ENCODE data around the gene XYLT2.

The XYLT2 gene

DNA sequence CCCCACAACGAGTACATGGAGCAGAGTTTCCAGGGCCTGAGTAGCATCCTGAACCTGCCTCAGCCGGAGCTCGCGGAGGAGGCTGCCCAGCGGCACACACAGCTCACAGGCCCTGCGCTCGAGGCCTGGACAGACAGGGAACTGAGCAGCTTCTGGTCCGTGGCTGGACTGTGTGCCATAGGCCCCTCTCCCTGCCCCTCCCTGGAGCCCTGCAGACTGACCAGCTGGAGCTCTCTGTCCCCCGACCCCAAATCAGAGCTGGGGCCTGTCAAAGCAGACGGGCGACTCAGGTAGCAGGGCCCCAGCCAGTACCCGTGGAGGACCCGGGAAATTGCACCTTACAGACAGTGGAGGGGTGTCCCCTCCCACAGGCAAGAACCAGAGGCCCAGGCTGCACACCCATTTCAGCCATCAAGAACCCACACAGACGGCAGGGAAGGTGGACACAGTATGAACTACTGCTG lies 14.1 kb downstream of the XYLT2 start:
- no peaks in the 10 kb centered on the region for H3K9me3 Mint-ChIP-seq
- no peaks in the 10 kb centered on the region for H3K27me3 Mint-ChIP-seq
- H3K4me3 Mint-ChIP-seq, result no peak overlapping the region
- ATAC-seq (replicated peaks) (no peak), DNase-seq (no peak)
- peaks cover 22 to 30% of the 10 kb centered on the region in 2 donors for H3K36me3 Mint-ChIP-seq
- peaks cover 9 to 10% of the 10 kb centered on the region in 2 donors for H3K4me1 Mint-ChIP-seq
- no peak overlapping the region for H3K27ac Mint-ChIP-seq

GRCh38 chr17:50360486-50361115 lies 14.7 kb downstream of the XYLT2 start:
- peak overlapping the region; percentile 67 for H3K27ac Mint-ChIP-seq
- no peak for DNase-seq
- no peaks in the 10 kb centered on the region for H3K9me3 Mint-ChIP-seq
- H3K4me3 Mint-ChIP-seq, result no peak overlapping the region
- H3K36me3 Mint-ChIP-seq, result peaks cover 25 to 31% of the 10 kb centered on the region in 2 donors
- peaks cover 10 to 14% of the 10 kb centered on the region in 2 donors for H3K4me1 Mint-ChIP-seq
- ATAC-seq (replicated peaks), result no peak
- no peaks in the 10 kb centered on the region for H3K27me3 Mint-ChIP-seq

DNA sequence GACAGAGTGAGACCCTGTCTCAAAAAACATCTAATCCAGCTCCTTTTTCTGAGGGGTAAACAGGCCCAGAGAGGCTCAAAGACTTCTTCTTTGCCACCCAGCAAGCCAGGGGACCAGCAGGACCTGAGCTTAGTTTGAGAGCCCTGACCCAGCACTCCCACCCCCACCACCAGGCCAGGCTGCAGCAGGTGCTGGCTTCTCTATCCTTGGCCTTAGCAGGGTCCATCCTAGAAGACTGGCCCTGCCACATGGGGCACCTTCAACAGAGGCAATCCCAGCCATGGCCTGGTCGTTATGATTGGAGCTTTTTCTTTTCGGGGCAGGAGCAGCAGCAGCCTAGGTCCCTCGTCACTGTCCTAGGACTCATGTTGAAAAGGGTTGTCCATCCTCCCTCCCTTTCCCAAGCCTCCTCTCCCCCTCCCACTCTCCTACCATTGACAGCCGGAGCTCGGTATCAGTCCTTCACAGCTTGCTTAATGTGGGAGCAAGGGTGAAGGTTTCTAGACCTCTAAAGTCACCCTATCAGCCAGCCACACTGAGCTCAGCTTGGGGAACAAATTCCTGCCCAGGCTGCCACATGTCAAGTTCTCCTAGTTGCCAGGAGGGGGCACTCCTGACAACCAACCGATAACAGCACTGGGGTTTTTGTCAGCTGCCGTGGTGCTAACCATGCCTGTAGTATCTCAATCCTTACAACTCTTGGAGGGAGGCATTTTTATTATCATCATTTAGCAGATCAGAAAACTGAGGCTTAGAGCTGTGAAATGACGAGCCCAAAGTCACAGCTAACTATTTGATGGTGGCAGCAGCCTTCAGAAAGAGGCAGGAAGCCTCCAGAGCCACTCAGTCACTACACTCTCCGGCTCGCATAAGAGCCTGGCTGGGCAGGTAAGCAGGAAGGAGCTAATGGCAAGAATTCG lies 15.9 kb downstream of the XYLT2 start:
- Mint-ChIP-seq H3K9me3 (no peaks in the 10 kb centered on the region), H3K4me1 (peaks cover 12 to 18% of the 10 kb centered on the region in 2 donors), H3K27ac (peak overlapping the region; percentile 87), H3K36me3 (peaks cover 29 to 30% of the 10 kb centered on the region in 2 donors), H3K4me3 (peak overlapping the region in 1 of 2 donors; percentile 35), H3K27me3 (no peaks in the 10 kb centered on the region)
- ATAC-seq (replicated peaks), result peak; percentile 89 to 90
- peak; percentile 23 for DNase-seq

- H3K36me3 Mint-ChIP-seq, result peaks cover 33% of the 10 kb centered on the region in 2 donors
- H3K4me1 Mint-ChIP-seq, result peaks cover 13 to 18% of the 10 kb centered on the region in 2 donors
- ATAC-seq (replicated peaks) (no peak), DNase-seq (no peak)
- no peak overlapping the region for H3K27ac Mint-ChIP-seq
- H3K4me3 Mint-ChIP-seq, result no peak overlapping the region
- H3K9me3 Mint-ChIP-seq, result no peaks in the 10 kb centered on the region
- H3K27me3 Mint-ChIP-seq, result no peaks in the 10 kb centered on the region
Measured at GRCh38 chr17:50362661-50363060, 16.7 kb downstream of the XYLT2 start.

DNA sequence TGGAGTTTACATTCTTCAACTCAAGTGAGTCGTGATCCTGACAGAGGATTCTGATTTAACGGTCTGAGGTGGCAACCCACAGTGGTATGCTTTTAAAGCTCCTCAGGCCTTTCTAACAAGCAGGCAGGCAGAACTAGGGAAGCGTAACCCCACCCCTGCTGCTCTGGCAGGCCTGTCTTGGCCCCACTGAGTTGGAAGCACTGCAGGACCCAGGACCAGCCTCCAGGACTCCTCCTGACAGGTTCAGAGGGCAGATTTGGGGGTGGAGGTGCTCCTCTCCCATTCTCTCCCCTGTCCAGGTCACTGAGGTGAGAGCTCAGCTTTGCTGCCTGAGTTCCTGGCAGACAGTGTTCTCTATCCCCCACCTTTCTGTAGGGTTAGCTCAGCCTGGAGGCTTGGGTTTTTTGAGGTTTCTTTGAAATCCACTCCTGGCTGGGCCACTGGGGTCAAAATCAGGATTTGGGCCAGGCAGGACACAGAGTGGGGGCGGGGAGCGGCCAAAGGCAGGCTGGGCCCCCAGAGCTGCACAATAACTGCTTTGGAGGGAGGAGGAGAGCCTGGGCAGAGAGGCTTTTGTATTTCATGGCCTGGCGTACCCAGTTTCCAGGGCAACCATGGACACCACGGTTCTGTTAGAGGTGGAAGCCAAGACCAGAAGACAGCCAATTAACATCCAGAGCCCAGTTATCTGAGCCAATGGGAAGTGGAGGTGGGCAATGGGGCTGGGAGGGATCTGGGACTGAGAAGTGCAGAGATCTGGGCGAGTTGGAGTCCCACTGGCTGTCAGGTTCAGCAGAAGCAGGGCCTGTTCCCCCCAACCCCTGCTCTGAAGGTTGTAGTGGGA lies 17.5 kb downstream of the XYLT2 start:
- H3K27ac Mint-ChIP-seq, result peak overlapping the region; percentile 20
- no peak for DNase-seq
- no peak for ATAC-seq (replicated peaks)
- H3K27me3 Mint-ChIP-seq, result no peaks in the 10 kb centered on the region
- H3K4me1 Mint-ChIP-seq, result peaks cover 14 to 18% of the 10 kb centered on the region in 2 donors
- no peak overlapping the region for H3K4me3 Mint-ChIP-seq
- H3K36me3 Mint-ChIP-seq, result peaks cover 36 to 41% of the 10 kb centered on the region in 2 donors
- H3K9me3 Mint-ChIP-seq, result no peaks in the 10 kb centered on the region

DNA sequence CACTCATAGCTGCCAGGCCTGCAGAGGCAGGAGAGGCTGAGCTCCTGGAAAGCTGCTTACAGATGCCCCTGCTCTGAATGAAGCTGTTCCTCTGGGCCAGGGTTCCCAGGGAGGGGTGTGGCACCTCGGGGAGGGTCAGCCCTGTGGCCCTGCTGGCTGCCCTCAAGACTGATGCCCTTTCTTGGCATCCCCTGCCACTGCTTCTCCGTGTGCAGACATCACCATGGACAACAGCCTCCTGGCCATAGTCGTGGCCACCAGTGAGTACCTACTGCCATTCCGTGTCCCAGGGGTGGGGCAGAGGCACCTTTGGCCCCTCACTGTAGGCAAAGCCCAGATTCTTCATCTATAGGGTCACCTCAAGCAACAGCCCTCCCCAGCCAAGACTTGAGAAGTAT lies 18.1 kb downstream of the XYLT2 start:
- H3K4me3 Mint-ChIP-seq, result no peak overlapping the region
- H3K9me3 Mint-ChIP-seq, result no peaks in the 10 kb centered on the region
- DNase-seq (no peak), ATAC-seq (replicated peaks) (no peak)
- peaks cover 14 to 18% of the 10 kb centered on the region in 2 donors for H3K4me1 Mint-ChIP-seq
- H3K36me3 Mint-ChIP-seq, result peaks cover 33 to 38% of the 10 kb centered on the region in 2 donors
- no peak overlapping the region for H3K27ac Mint-ChIP-seq
- no peaks in the 10 kb centered on the region for H3K27me3 Mint-ChIP-seq

- Mint-ChIP-seq H3K4me1 (peaks cover 14 to 18% of the 10 kb centered on the region in 2 donors), H3K9me3 (no peaks in the 10 kb centered on the region), H3K27me3 (no peaks in the 10 kb centered on the region), H3K27ac (peak overlapping the region; percentile 1), H3K36me3 (peaks cover 30 to 35% of the 10 kb centered on the region in 2 donors), H3K4me3 (no peak overlapping the region)
- no peak for DNase-seq
- ATAC-seq (replicated peaks), result no peak
Measured at GRCh38 chr17:50364715-50365114, 18.8 kb downstream of the XYLT2 start.

GRCh38 chr17:50365165-50365564 lies 19.2 kb downstream of the XYLT2 start:
- DNase-seq (no peak), ATAC-seq (replicated peaks) (no peak)
- Mint-ChIP-seq H3K4me1 (peaks cover 14 to 18% of the 10 kb centered on the region in 2 donors), H3K4me3 (no peak overlapping the region), H3K27ac (no peak overlapping the region), H3K9me3 (no peaks in the 10 kb centered on the region), H3K27me3 (no peaks in the 10 kb centered on the region), H3K36me3 (peaks cover 31 to 33% of the 10 kb centered on the region in 2 donors)

GRCh38 chr17:50365649-50366393 lies 19.9 kb downstream of the XYLT2 start:
- peaks cover 30 to 32% of the 10 kb centered on the region in 2 donors for H3K36me3 Mint-ChIP-seq
- H3K27me3 Mint-ChIP-seq, result no peaks in the 10 kb centered on the region
- H3K27ac Mint-ChIP-seq, result no peak overlapping the region
- DNase-seq (no peak), ATAC-seq (replicated peaks) (no peak)
- no peak overlapping the region for H3K4me3 Mint-ChIP-seq
- peaks cover 14 to 18% of the 10 kb centered on the region in 2 donors for H3K4me1 Mint-ChIP-seq
- no peaks in the 10 kb centered on the region for H3K9me3 Mint-ChIP-seq

DNA sequence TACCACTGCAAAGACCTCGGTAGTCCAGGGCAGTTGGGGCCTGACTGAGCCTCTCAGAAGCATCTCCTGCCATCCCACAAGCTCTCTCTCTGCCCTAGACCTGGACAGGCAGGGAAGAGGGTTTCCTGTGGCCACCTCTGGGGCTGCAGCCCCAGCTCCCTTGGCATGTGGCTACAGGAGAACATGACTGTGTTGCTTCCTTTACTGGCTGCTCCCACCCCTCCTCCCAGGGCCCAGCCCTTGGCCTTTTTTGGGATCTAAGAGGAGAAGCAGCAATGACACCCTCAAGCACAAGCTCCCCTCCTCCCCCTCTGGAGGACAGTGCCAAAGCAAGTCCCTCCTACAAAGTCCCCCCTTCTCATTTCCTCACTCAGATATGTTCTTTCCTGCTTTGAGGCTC lies 21.5 kb downstream of the XYLT2 start:
- Mint-ChIP-seq H3K27ac (no peak overlapping the region), H3K4me3 (no peak overlapping the region), H3K27me3 (no peaks in the 10 kb centered on the region), H3K36me3 (peaks cover 31 to 40% of the 10 kb centered on the region in 2 donors), H3K4me1 (peaks cover 16 to 25% of the 10 kb centered on the region in 2 donors), H3K9me3 (no peaks in the 10 kb centered on the region)
- DNase-seq (no peak), ATAC-seq (replicated peaks) (no peak)

DNA sequence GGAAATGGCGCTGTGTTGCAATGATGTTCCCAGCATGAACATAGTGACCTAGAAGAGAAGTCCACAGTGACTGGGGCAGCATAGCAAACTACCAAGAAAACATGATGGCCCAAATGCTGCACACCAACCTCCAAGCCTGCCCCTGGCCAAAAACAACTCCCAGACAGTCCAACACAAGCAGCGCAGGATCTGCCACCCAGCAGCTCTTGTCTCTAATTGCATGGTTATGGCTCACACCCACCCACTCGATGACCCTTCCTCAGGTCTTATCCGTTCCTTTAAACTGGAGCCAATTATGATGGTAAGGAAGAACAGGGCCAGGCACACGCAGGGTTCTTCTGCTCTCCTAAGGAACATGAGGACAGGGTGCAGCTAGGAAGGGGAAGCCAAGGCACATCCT lies 24.1 kb downstream of the XYLT2 start:
- Mint-ChIP-seq H3K4me3 (no peak overlapping the region), H3K27ac (no peak overlapping the region), H3K9me3 (no peaks in the 10 kb centered on the region), H3K4me1 (peaks cover 19 to 27% of the 10 kb centered on the region in 2 donors), H3K27me3 (no peaks in the 10 kb centered on the region), H3K36me3 (peaks cover 33 to 43% of the 10 kb centered on the region in 2 donors)
- DNase-seq (no peak), ATAC-seq (replicated peaks) (no peak)

DNA sequence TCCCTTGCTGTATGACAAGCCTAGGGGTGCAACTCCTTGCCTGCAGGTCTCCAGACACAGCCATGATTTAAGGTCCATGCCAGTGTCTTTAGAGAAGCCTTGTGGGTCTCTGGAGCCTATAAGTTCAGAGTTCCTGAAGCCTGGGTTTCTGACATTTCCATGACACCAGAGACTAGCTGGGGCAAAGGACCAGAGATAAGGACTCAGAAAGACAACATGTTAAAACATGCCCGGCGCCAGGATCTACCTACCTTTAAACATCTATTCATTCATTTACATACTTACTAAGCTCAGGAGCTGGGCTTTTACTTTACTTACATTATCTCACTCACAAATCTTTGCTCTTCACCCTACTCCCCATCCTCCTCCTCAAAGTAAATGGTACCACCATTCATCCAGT lies 25.6 kb downstream of the XYLT2 start:
- Mint-ChIP-seq H3K36me3 (peaks cover 23 to 36% of the 10 kb centered on the region in 2 donors), H3K9me3 (no peaks in the 10 kb centered on the region)
- ATAC-seq (replicated peaks), result no peak

DNA sequence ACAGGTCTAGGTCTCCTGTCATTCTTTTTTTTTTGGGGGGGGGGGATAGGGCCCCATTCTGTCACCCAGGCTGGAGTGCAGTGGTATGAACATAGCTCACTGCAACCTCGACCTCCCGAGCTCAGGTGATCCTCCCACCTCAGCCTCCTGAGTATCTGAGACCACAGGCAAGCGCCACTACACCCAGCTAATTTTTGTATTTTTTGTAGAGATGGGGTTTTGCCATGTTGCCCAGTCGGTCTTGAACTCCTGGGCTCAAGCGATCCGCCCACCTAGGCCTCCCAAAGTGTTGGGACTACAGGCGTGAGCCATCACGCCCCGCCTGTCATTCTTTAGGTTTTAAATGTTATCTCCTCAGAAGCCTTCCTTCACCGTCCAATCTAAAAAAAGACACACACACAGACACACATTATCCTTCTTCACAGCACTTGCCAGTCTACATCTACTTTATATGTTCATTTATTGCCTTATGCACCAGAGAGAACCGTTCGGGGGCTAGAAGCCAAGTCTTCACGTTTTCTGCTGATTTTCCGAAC lies 26.4 kb downstream of the XYLT2 start:
- Mint-ChIP-seq H3K4me3 (peak overlapping the region; percentile 95 to 98), H3K36me3 (peaks cover 23 to 36% of the 10 kb centered on the region in 2 donors), H3K27me3 (no peaks in the 10 kb centered on the region), H3K27ac (peak overlapping the region; percentile 100), H3K9me3 (no peaks in the 10 kb centered on the region), H3K4me1 (peaks cover 17 to 19% of the 10 kb centered on the region in 2 donors)
- no peak for DNase-seq
- no peak for ATAC-seq (replicated peaks)

More for the DNA sequence above, 25.6 kb downstream of the XYLT2 start:
- Mint-ChIP-seq H3K27me3 (no peaks in the 10 kb centered on the region), H3K27ac (no peak overlapping the region), H3K4me1 (peaks cover 17 to 19% of the 10 kb centered on the region in 2 donors), H3K4me3 (peak overlapping the region; percentile 95 to 98)
- no peak for DNase-seq

Measured in stimulated activated naive B cell treated with anti-CD40 and anti-IgM and Interleukin-4, amounts not matched to agents 10 μg/mL and 1 μg/mL and 100 μg/mL, for 72 hours (primary cell).